GM13976 (cell line): ENCODE results near the gene PSMD11.

Experiments used
- DNase-seq: peaks from one replicate; pipeline ENCODE4 v3.0.0; 2012; ENCODE audit warnings: low spot score
- CTCF ChIP-seq: IDR thresholded peaks from 2 replicates; pipeline ENCODE4 v1.5.1; 2012; ENCODE audit warnings: borderline replicate concordance, mild to moderate bottlenecking; ENCODE audit not compliant: insufficient read depth; ENCODE audit errors: extremely low read depth, missing control alignments, control extremely low read depth
- in situ Hi-C: fragments of 300-500 bp; cut with MboI; formaldehyde crosslinking; loops from one replicate; pipeline ENCODE4 v1.12.0; 2022; ENCODE audit warnings: low sequenced_read_pairs, mixed read lengths, inconsistent platforms; ENCODE audit not compliant: unreplicated experiment

The PSMD11 gene

GRCh38 chr17:32486701-32487472 is 42.6 kb downstream of the PSMD11 start, which contains the start of gene CDK5R1:
TSS of gene CDK5R1 (plus strand) at chr17:32486993. CDS start at chr17:32487621, 628 bp downstream.
- DNase-seq, result peak; percentile 88

GRCh38 chr17:32487473-32488176 is 43.3 kb downstream of the PSMD11 start:
- no peak for TF ChIP-seq CTCF
- in situ Hi-C loops, result loop anchor here (10.0 kb wide), 1 partner anchor 277 kb away; no protein-coding TSS in a partner anchor
- peak; percentile 66 for DNase-seq

More at GRCh38 chr17:32486701-32487472, 42.6 kb downstream of the PSMD11 start, which contains the start of gene CDK5R1:
- no peak for TF ChIP-seq CTCF
- in situ Hi-C loops, result loop anchor here (10.0 kb wide), 1 partner anchor 278 kb away; no protein-coding TSS in a partner anchor

- in situ Hi-C loops, result loop anchor here (10.0 kb wide), 1 partner anchor 277 kb away; no protein-coding TSS in a partner anchor
- DNase-seq, result no peak
- no peak for TF ChIP-seq CTCF
Observed at GRCh38 chr17:32488177-32488542, 43.9 kb downstream of the PSMD11 start.

- in situ Hi-C loops, result loop anchor here (10.0 kb wide), 1 partner anchor 276 kb away; no protein-coding TSS in a partner anchor
- DNase-seq, result no peak
- TF ChIP-seq CTCF, result no peak
Observed at GRCh38 chr17:32488604-32489180, 44.4 kb downstream of the PSMD11 start.

GRCh38 chr17:32489320-32490100 is 45.2 kb downstream of the PSMD11 start:
- DNase-seq, result peak; percentile 57
- TF ChIP-seq CTCF, result no peak
- in situ Hi-C loops, result loop anchor here (10.0 kb wide), 1 partner anchor 275 kb away; no protein-coding TSS in a partner anchor
